ENCODE measurements around the gene ENO2.

- peak; percentile 87 for TF ChIP-seq CTCF (IDR thresholded peaks at IDR 0.05)
- no peak for TF ChIP-seq POLR2AphosphoS5 (IDR thresholded peaks at IDR 0.05; ENCODE audit: low read depth, low read length)
Measured at GRCh38 chr12:6944381-6945186, 30.2 kb downstream of the ENO2 start.
